OCI-LY7 (cell line): ENCODE results near the gene DAB2IP. TPM values are rescaled to one million over a fixed set of nuclear protein-coding genes. Genes with fewer than 3 reads are reported as not detected.

ENCODE experiments used
- BruUV-seq: library from RNA; stranded (reverse); fragments of 400-500 nt; replicated peaks from 2 replicates; lab custom pipeline; 2021; lab: Mats Ljungman, UMichigan
- CTCF ChIA-PET: fragments of 300-600 bp; sonication (Branson Sonifier 250); formaldehyde crosslinking; loops from one replicate; lab custom pipeline; 2022; ENCODE audit warnings: antibody characterized with exemption; ENCODE audit not compliant: unreplicated experiment; lab: Charles Lee
- POLR2A ChIA-PET: fragments of 300-600 bp; sonication (Branson Sonifier 250); formaldehyde crosslinking; loops from one replicate; lab custom pipeline; 2022; ENCODE audit warnings: antibody characterized with exemption; lab: Charles Lee
- DNase-seq: peaks from one replicate; pipeline ENCODE4 v3.0.0-alpha.2; 2015; ENCODE audit warnings: low spot score
- H2AFZ ChIP-seq: fragments of 200-600 bp; sonication (generic), shearing (Covaris generic); 2 replicates; pipeline ENCODE4 v1.6.1; 2014; ENCODE audit warnings: mild to moderate bottlenecking, antibody characterized with exemption, low read length, moderate library complexity
- H3K27ac ChIP-seq: fragments of 200-600 bp; sonication (generic); 2 replicates; pipeline ENCODE4 v1.5.1; 2014; ENCODE audit warnings: mixed run types, low read depth, mild to moderate bottlenecking, moderate library complexity, low read length, inconsistent platforms; ENCODE audit not compliant: poor library complexity, severe bottlenecking
- H3K36me3 ChIP-seq: fragments of 200-600 bp; sonication (generic); 2 replicates; pipeline ENCODE4 v1.6.1; 2014; ENCODE audit warnings: mild to moderate bottlenecking, antibody characterized with exemption, low read length, moderate library complexity, mixed read lengths; ENCODE audit not compliant: insufficient read depth
- H3K4me1 ChIP-seq: fragments of 200-600 bp; sonication (generic); 2 replicates; pipeline ENCODE4 v1.5.1; 2014; ENCODE audit warnings: mild to moderate bottlenecking, low read length; ENCODE audit not compliant: insufficient read depth, poor library complexity, severe bottlenecking
- H3K4me2 ChIP-seq: fragments of 200-600 bp; sonication (generic); 2 replicates; pipeline ENCODE4 v1.6.1; 2014; ENCODE audit warnings: mild to moderate bottlenecking, low read length
- H3K4me3 ChIP-seq: fragments of 200-600 bp; sonication (generic); 2 replicates; pipeline ENCODE4 v1.5.1; 2014; ENCODE audit warnings: mild to moderate bottlenecking, low read depth, low read length; ENCODE audit not compliant: poor library complexity, severe bottlenecking
- H3K79me2 ChIP-seq: fragments of 200-600 bp; sonication (generic); 2 replicates; pipeline ENCODE4 v1.6.1; 2016; ENCODE audit warnings: low read depth, mild to moderate bottlenecking, low read length, moderate library complexity, mixed read lengths; ENCODE audit not compliant: insufficient read depth
- H3K9me2 ChIP-seq: fragments of 200-600 bp; sonication (generic); 2 replicates; pipeline ENCODE4 v1.6.1; 2016; ENCODE audit warnings: mild to moderate bottlenecking, low read length, mixed read lengths; ENCODE audit not compliant: insufficient read depth
- H3K9me3 ChIP-seq: fragments of 200-600 bp; sonication (generic); 2 replicates; pipeline ENCODE4 v1.6.1; 2014; ENCODE audit warnings: mild to moderate bottlenecking, mixed run types, low read length, mixed read lengths
- H4K20me1 ChIP-seq: fragments of 200-600 bp; sonication (generic); 2 replicates; pipeline ENCODE4 v1.6.1; 2014; ENCODE audit warnings: mild to moderate bottlenecking, antibody characterized with exemption, low read length, moderate library complexity, mixed read lengths; ENCODE audit not compliant: insufficient read depth
- EZH2phosphoT487 ChIP-seq: fragments of 200-600 bp; sonication (generic); IDR thresholded peaks from 2 replicates; pipeline ENCODE4 v1.6.1; 2018; ENCODE audit warnings: low read depth, borderline replicate concordance, mild to moderate bottlenecking, mixed run types, antibody characterized with exemption, low read length, moderate library complexity, mixed read lengths
- intact Hi-C: fragments of 100-400 bp; cut with micrococcal nuclease; formaldehyde crosslinking; loops from one replicate; pipeline ENCODE4 v1.10.0; 2022; ENCODE audit not compliant: unreplicated experiment
- total RNA-seq, 2 experiments: library from RNA; depleted of rRNA in 1 of 2; stranded (reverse); fragments of >200 nt in 1 of 2; shearing (Covaris generic) in 1 of 2; gene quantifications; 2 replicates each; pipeline ENCODE4 v1.2.3, GENCODE V29; 2014 to 2022
- TF ChIP-seq, protein P1 (sequence below): fragments of 200-600 bp; sonication (generic); conservative IDR thresholded peaks from 2 replicates; pipeline ENCODE4 v1.5.1; 2014; ENCODE audit warnings: mild to moderate bottlenecking, antibody characterized with exemption, low read length, moderate library complexity, mixed read lengths

The DAB2IP gene
- total RNA-seq, 2 experiments from 2014 or later = 3.9 to 11.1 TPM

DNA sequence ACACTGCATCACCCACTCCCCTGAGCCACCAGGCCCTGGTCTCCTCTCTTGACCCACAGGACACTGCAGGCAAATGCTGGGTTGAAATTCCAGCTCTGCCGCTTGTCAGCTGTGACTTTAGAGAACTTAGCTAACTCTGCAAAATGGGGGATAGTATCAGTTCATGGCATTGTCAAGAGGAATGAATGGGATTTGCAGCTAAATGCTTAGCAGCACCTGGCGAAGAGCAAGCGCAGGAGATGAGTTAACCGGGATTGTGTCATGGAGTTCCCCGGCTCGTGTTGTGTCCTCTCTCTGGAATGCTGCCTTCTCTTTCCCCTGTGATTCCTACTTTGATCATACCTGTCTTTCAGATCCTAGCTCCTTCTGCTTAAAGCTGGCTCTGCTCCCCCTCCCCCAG is 67.1 kb downstream of the DAB2IP start:
- Histone ChIP-seq H4K20me1 (no peaks in the 10 kb centered on the region), H3K27ac (no peak overlapping the region), H3K4me2 (no peak overlapping the region), H3K4me3 (no peak overlapping the region), H3K36me3 (no peaks in the 10 kb centered on the region), H3K4me1 (peaks cover 16% of the 10 kb centered on the region), H3K9me3 (no peaks in the 10 kb centered on the region), H3K9me2 (no peaks in the 10 kb centered on the region), H2AFZ (no peak overlapping the region), H3K79me2 (no peaks in the 10 kb centered on the region)
- intact Hi-C loops = no loop called here
- ChIA-PET CTCF (interaction anchor here (0.6 kb wide), 1 partner anchor 143 kb away, joined by 5 read pairs; no protein-coding TSS in a partner anchor), POLR2A (interaction anchor here (1.0 kb wide), 1 partner anchor 14 kb away, joined by 3 read pairs; no protein-coding TSS in a partner anchor)
- DNase-seq = no peak
- BruUV-seq = no TSS peak
- TF ChIP-seq EZH2phosphoT487 = no peak
- TF ChIP-seq, protein P1, sequence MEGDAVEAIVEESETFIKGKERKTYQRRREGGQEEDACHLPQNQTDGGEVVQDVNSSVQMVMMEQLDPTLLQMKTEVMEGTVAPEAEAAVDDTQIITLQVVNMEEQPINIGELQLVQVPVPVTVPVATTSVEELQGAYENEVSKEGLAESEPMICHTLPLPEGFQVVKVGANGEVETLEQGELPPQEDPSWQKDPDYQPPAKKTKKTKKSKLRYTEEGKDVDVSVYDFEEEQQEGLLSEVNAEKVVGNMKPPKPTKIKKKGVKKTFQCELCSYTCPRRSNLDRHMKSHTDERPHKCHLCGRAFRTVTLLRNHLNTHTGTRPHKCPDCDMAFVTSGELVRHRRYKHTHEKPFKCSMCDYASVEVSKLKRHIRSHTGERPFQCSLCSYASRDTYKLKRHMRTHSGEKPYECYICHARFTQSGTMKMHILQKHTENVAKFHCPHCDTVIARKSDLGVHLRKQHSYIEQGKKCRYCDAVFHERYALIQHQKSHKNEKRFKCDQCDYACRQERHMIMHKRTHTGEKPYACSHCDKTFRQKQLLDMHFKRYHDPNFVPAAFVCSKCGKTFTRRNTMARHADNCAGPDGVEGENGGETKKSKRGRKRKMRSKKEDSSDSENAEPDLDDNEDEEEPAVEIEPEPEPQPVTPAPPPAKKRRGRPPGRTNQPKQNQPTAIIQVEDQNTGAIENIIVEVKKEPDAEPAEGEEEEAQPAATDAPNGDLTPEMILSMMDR = no peak

DNA sequence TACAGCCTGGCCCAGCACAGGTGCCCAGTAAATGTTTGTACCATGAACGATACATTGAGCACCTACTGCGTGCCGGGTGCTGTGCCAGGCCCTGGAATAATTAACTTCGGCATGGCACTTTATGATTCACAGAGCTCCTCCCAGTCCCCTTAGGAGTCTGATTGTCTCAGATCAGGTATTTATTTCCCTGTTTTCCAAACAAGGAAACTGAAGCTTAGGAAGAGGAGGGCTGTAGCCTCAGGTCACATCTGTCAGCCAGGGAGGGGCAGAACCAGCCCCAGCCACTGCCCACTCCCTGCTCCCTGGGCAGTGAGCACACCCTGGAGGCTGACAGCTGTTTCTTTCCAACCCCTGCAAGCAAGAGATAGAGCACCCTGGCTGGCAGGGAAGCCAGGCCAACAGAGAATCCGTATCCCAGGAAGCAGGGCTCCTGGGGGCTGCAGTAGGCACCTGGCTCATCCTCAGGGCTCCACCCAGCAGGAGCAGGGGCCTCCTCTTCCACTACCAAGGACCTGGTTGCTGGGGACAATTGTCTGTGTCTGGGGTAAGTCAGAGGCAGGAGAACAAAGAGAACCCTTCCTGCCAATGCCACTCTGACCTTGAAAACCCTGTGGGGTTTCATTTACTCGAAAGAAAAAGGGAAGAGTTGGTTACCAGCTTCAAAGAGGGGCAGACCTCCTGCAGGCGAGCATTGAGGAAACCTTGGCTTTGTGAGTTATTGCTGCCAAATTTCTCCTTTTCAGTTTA is 69.0 kb downstream of the DAB2IP start:
- Histone ChIP-seq H3K9me3 (no peaks in the 10 kb centered on the region), H3K27ac (no peak overlapping the region), H3K9me2 (no peaks in the 10 kb centered on the region), H3K4me2 (no peak overlapping the region), H3K4me3 (no peak overlapping the region), H2AFZ (no peak overlapping the region), H3K4me1 (peaks cover 17% of the 10 kb centered on the region), H3K79me2 (no peaks in the 10 kb centered on the region), H4K20me1 (no peaks in the 10 kb centered on the region), H3K36me3 (no peaks in the 10 kb centered on the region)
- TF ChIP-seq, protein P1 = no peak
- no peak for TF ChIP-seq EZH2phosphoT487
- ChIA-PET CTCF (no interaction called here), POLR2A (interaction anchor here (1.0 kb wide), 1 partner anchor 26 kb away, joined by 3 read pairs; no protein-coding TSS in a partner anchor)
- BruUV-seq = no TSS peak
- intact Hi-C loops = no loop called here
- DNase-seq = no peak

DNA sequence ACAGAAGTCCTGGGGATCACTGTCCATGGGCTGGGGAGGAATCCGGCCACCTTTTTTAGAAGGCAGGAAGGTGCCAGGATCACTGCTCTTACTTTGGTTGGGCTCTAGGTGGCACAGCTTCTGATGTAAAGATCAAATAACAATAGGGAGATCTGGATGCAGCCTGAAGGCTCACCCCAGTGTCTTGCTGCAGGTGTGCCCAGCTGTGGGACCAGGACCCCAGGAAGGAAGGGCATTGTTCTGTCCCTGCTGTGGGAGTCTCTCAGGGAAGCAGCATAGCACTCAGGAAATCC is 69.6 kb downstream of the DAB2IP start:
- ChIA-PET POLR2A (no interaction called here), CTCF (no interaction called here)
- intact Hi-C loops = no loop called here
- peak; percentile 43 for DNase-seq
- H3K36me3 ChIP-seq = no peaks in the 10 kb centered on the region
- no peak overlapping the region for H3K4me2 ChIP-seq
- no peaks in the 10 kb centered on the region for H3K79me2 ChIP-seq
- no TSS peak for BruUV-seq
- H4K20me1 ChIP-seq = no peaks in the 10 kb centered on the region
- no peaks in the 10 kb centered on the region for H3K9me2 ChIP-seq
- TF ChIP-seq, protein P1 = peak; percentile 63
- TF ChIP-seq EZH2phosphoT487 = no peak
- H3K4me3 ChIP-seq = no peak overlapping the region
- no peaks in the 10 kb centered on the region for H3K9me3 ChIP-seq
- H3K27ac ChIP-seq = no peak overlapping the region
- H3K4me1 ChIP-seq = peaks cover 17% of the 10 kb centered on the region
- no peak overlapping the region for H2AFZ ChIP-seq
